H1 (cell line): ENCODE measurements around the gene ZNF672. TPM values are rescaled to one million over a fixed set of nuclear protein-coding genes. Genes with fewer than 3 reads are reported as not detected.

Experiments used
- EP300 ChIP-seq, 2 experiments: IDR thresholded peaks; 1 replicate in 1 of 2; 2 replicates in 1 of 2; pipeline ENCODE4 v1.6.1; 2011 to 2012; ENCODE audit warnings: low read depth in 2 of 2, low read length in 2 of 2, mild to moderate bottlenecking in 2 of 2, borderline replicate concordance in 1 of 2, inconsistent platforms in 1 of 2, moderate library complexity in 1 of 2
- MAFK ChIP-seq: IDR thresholded peaks from 2 replicates; pipeline ENCODE4 v1.6.1; 2012; ENCODE audit warnings: low read depth, mild to moderate bottlenecking, improper control_type of control experiment, low read length
- POU5F1 ChIP-seq: IDR thresholded peaks from 2 replicates; pipeline ENCODE4 v1.6.1; 2011; ENCODE audit warnings: low read depth, mild to moderate bottlenecking, low read length, moderate library complexity
- SRF ChIP-seq: IDR thresholded peaks from 2 replicates; pipeline ENCODE4 v1.6.1; 2011; ENCODE audit warnings: mild to moderate bottlenecking, low read depth, low read length, moderate library complexity
- TCF12 ChIP-seq: IDR thresholded peaks from 2 replicates; pipeline ENCODE4 v1.6.1; 2011; ENCODE audit warnings: low read depth, mild to moderate bottlenecking, low read length
- YY1 ChIP-seq: IDR thresholded peaks from 2 replicates; pipeline ENCODE4 v1.6.1; 2011; ENCODE audit warnings: low read depth, mild to moderate bottlenecking, low read length
- ZNF274 ChIP-seq: IDR thresholded peaks from 2 replicates; pipeline ENCODE4 v1.7.0; 2012; ENCODE audit warnings: low read length, borderline replicate concordance; ENCODE audit errors: extremely low read depth
- polyA plus RNA-seq, 7 experiments: library from polyadenylated mRNA; depleted of rRNA in 3 of 7; stranded (reverse) in 5 of 7; unstranded in 2 of 7; fragments of >200 nt in 5 of 7; fragments of 200-250 nt in 2 of 7; gene quantifications; 1 replicate in 5 of 7; 2 replicates in 1 of 7; 4 replicates in 1 of 7; pipeline versions ENCODE4 v1.2.1 to v1.2.3, GENCODE V29; 2011 to 2013; ENCODE audit warnings: missing spikeins in 2 of 7, mixed read lengths in 2 of 7
- total RNA-seq: library from RNA; stranded (reverse); fragmentation: NEBNext Ultra II Directional; extraction: Animal tissue kit (Norgen Biotek cat#: 25700); gene quantifications from 2 replicates; pipeline ENCODE4 v1.2.1, GENCODE V29; 2021

Gene ZNF672
- total and polyA plus RNA-seq, 2 of the 8 experiments (the other 6 are each of a cell fraction or from before 2014, with no cell fraction given), result 30.7 to 40.4 TPM

DNA sequence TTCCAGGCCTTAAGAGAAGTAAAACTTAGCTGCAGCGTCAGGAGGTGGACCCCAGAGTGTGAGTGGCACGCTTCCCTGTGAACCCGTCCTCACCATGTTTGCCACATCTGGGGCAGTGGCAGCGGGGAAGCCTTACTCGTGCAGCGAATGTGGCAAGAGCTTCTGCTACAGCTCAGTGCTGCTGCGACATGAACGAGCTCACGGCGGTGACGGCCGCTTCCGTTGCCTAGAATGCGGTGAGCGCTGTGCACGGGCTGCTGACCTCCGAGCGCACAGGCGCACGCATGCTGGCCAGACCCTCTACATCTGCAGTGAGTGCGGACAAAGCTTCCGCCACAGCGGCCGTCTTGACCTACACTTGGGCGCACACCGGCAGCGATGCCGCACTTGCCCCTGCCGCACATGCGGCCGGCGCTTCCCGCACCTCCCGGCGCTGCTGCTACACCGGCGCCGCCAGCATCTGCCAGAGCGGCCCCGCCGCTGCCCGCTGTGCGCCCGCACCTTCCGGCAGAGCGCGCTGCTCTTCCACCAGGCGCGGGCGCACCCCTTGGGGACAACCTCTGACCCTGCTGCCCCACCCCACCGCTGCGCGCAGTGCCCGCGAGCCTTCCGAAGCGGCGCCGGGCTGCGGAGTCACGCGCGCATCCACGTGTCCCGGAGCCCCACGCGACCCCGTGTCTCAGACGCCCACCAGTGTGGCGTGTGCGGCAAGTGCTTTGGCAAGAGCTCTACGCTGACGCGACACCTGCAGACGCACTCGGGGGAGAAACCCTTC is 9.3 kb downstream of the ZNF672 start (continued):
- TF ChIP-seq ZNF274 (no peak), TCF12 (no peak), YY1 (no peak), MAFK (no peak), POU5F1 (no peak), SRF (no peak), EP300 (IDR thresholded peaks at IDR 0.05; ENCODE audit: borderline replicate concordance in 1 of 2, low read depth in 2 of 2, low read length in 2 of 2) (no peak)
